Stomach smooth muscle (tissue), 2 donors: ENCODE measurements around the gene SIN3A.

ENCODE experiments used
- H3K27ac ChIP-seq: one replicate; pipeline ENCODE4 v1.7.0; 2013; ENCODE audit warnings: mild to moderate bottlenecking, low read length, inconsistent platforms
- H3K27me3 ChIP-seq, 2 donors: one replicate each; pipeline ENCODE4 v1.7.0; 2013; ENCODE audit warnings: low read length in 2 of 2; ENCODE audit not compliant: insufficient read depth in 2 of 2, control insufficient read depth in 1 of 2
- H3K36me3 ChIP-seq, 2 donors: one replicate each; pipeline ENCODE4 v1.7.0; 2013; ENCODE audit warnings: low read length in 2 of 2; ENCODE audit not compliant: control insufficient read depth in 2 of 2, insufficient read depth in 2 of 2
- H3K4me1 ChIP-seq: one replicate; pipeline ENCODE4 v1.7.0; 2013; ENCODE audit warnings: low read length; ENCODE audit not compliant: control insufficient read depth, insufficient read depth
- H3K4me3 ChIP-seq, 2 donors: one replicate each; pipeline ENCODE4 v1.7.0; 2013; ENCODE audit warnings: low read length in 2 of 2
- H3K9ac ChIP-seq, 2 donors: one replicate each; pipeline ENCODE4 v1.7.0; 2013; ENCODE audit warnings: low read length in 2 of 2, mild to moderate bottlenecking in 1 of 2
- H3K9me3 ChIP-seq, 2 donors: one replicate each; pipeline ENCODE4 v1.7.0; 2013; ENCODE audit warnings: low read length in 2 of 2; ENCODE audit not compliant: control insufficient read depth in 2 of 2
- donor health status: healthy.
- donor health status: Pancreatic carcinoma.

The SIN3A gene

DNA sequence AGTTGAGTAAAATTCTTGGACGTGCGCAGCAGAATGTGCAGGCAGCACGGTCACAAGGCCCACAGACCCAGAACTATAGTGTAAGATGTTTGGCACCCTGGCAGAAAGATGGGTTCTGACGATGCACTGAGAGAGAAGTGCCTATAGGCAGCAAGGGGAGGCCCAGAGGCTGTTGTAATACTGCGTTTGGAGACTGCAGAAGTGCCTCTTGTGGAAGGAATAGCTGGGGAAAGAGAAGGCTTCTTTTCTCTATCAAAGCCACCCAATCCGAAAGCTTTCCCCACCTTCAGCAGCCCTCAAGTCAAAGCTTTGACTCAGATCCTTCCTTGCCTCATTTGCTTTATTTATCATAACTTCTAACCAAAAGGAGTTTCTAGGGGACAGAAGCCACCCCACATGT, 5.2 kb upstream of the SIN3A start:
- H3K27ac ChIP-seq: no peak overlapping the region

DNA sequence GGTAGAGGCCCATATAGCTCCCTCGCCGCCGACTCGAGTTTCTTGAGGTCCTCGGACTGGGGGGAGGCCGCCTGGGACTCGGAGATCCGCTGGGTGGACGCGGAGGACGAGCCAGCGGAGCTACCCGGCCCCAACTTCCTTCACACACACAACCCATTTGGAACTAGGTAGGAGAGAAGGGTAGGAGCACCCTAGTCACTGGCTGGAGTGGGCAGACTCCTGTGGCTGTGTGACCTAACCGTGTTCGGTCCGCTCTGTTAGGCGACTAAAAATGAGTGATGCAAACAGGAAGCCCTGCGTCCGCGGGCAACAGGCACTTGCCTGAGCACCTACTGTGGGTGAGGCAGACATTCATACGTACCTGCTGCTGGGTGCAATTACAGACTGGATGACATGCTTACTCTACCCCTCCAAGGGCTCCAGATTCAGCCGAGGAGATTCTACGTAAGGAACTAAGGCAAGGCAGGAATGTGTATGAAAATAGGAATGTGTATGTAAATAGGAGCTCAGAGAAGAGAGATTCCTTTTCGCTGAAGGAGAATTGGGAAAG, 4.6 kb upstream of the SIN3A start:
- peaks cover 30% of the 10 kb centered on the region for H3K4me1 ChIP-seq
- peak overlapping the region; percentile 90 to 91 for H3K4me3 ChIP-seq

More for the DNA sequence above, 5.2 kb upstream of the SIN3A start:
- Histone ChIP-seq H3K4me3 (peak overlapping the region in 1 of 2 donors; percentile 90), H3K36me3 (no peaks in the 10 kb centered on the region), H3K27me3 (no peaks in the 10 kb centered on the region), H3K4me1 (peaks cover 30% of the 10 kb centered on the region), H3K9me3 (no peaks in the 10 kb centered on the region), H3K9ac (no peak overlapping the region)

DNA sequence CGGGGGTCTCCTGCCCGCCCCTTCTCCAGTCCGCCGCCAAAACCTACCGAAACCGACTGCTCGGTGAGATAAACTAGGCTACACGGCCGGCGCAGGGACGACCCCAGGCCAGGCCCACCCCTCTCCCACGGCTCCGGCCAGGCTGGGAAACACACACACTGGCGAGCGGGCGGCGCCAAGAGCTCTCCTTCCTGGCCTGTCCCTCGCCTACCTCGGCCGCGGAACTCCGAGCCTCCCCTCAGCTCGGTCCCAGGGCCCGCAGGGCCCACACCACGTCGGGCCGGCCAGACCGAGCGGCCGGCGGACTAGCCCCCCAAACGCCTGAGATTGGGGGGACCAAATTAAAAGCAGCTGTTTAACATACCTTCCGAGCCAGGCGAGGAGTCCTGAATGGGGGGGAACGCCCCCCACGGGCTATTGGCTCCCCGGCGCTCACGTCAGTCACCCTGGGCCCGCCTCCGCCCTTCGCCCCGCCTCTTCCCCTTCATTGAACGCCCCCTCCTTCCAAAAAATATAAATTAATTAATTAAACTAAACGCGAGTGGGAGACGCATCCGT, 4.0 kb upstream of the SIN3A start:
- H3K27me3 ChIP-seq: no peaks in the 10 kb centered on the region
- H3K4me1 ChIP-seq: peaks cover 32% of the 10 kb centered on the region
- H3K9ac ChIP-seq: peak overlapping the region; percentile 71 to 90
- no peaks in the 10 kb centered on the region for H3K9me3 ChIP-seq
- no peaks in the 10 kb centered on the region for H3K36me3 ChIP-seq
- peak overlapping the region; percentile 81 for H3K27ac ChIP-seq
- peak overlapping the region; percentile 90 to 91 for H3K4me3 ChIP-seq

More for the DNA sequence above, 4.6 kb upstream of the SIN3A start:
- Histone ChIP-seq H3K36me3 (no peaks in the 10 kb centered on the region), H3K9ac (peak overlapping the region; percentile 71 to 90), H3K27me3 (no peaks in the 10 kb centered on the region), H3K27ac (peak overlapping the region; percentile 81), H3K9me3 (no peaks in the 10 kb centered on the region)

DNA sequence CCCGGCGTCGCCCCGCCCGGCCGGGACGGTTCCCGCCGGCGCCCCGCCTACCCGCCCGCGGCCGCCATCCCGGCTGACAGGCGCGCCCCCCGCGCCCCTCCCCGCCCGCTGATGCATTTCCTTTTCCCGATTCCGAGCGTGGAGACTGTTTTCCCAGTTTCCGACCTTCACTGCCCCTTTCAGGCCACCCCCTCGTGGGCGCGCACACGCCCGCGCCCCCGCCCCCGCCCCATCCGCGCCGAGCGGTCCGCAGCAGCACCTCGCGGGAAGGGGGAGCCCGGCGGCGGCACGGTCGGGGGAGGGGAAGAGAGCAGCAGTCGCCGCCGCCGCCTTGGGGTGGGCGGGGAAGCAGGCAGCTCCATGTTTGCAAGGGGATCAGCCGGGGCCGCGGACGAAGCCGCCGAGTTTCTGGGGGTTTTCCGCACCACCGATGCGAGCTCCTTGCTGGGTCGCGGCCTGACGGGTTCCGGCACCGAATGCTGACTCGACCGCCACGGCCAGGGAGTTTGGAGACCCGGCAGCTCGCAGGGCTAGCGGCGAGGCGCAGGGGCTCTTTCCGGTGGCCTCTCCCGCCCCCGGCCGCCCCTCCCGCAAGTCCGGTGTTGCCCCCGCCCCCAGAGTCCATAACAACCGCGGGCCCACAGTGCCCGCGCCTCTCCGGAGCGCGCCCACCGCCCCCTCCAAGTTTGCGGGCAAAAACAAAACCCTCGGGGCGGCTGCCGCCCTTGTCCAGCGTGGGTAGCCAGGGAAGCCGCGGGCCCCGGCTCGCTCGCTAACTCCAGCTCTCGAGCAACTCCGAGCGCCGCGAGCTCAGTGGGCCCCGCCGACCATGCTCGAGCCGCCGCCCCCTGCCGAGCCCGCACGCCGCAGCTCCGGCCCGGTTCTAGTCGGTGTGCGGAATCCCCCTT, 3.2 kb upstream of the SIN3A start:
- H3K36me3 ChIP-seq: no peaks in the 10 kb centered on the region

DNA sequence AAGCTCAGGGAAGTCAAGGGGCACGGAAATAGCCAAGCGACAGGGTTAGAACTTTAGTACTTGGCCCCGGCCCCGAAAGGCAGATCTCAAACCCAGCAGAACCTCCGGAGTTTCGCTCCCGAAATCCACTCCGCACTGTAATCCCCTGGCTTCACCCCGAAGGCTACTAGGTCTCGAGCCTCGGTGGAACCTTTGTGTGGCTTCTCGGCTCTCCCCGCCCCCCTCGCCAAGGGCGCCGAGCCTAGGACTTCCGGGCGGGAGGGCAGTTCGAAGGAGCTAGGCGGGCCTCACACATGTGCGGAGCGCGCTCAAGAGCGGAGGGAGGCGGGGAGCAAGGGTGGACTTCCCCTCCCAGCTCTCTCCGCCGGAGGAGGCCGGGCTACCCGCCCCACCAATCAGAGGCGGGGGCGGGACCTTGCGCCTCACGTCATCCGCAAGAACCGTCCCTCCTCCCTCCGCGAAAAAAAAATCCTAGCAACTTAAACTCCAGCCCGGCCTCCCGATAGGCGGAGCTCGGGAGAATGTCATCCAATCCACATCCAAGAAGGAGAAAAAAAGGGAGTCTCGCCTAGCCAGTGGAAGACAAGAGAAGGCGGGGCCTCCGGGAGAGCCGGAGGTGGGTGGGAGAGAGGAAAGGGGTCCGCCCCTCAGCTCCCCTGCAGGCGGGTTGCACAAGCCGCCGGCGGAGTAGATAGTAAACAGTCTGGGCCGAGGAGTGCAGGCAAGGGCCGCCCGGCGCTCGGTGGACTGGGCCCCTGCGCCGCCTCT, 2.4 kb upstream of the SIN3A start:
- H3K36me3 ChIP-seq: no peaks in the 10 kb centered on the region
- peak overlapping the region; percentile 75 to 90 for H3K4me3 ChIP-seq
- peaks cover 44% of the 10 kb centered on the region for H3K4me1 ChIP-seq
- peak overlapping the region; percentile 99 for H3K27ac ChIP-seq
- no peaks in the 10 kb centered on the region for H3K9me3 ChIP-seq
- H3K27me3 ChIP-seq: no peaks in the 10 kb centered on the region
- H3K9ac ChIP-seq: peak overlapping the region; percentile 77 to 94

More for the DNA sequence above, 3.2 kb upstream of the SIN3A start:
- Histone ChIP-seq H3K4me1 (peaks cover 39% of the 10 kb centered on the region), H3K9ac (peak overlapping the region; percentile 69 to 71), H3K27ac (peak overlapping the region; percentile 81), H3K9me3 (no peaks in the 10 kb centered on the region), H3K4me3 (peak overlapping the region; percentile 90 to 91), H3K27me3 (no peaks in the 10 kb centered on the region)

DNA sequence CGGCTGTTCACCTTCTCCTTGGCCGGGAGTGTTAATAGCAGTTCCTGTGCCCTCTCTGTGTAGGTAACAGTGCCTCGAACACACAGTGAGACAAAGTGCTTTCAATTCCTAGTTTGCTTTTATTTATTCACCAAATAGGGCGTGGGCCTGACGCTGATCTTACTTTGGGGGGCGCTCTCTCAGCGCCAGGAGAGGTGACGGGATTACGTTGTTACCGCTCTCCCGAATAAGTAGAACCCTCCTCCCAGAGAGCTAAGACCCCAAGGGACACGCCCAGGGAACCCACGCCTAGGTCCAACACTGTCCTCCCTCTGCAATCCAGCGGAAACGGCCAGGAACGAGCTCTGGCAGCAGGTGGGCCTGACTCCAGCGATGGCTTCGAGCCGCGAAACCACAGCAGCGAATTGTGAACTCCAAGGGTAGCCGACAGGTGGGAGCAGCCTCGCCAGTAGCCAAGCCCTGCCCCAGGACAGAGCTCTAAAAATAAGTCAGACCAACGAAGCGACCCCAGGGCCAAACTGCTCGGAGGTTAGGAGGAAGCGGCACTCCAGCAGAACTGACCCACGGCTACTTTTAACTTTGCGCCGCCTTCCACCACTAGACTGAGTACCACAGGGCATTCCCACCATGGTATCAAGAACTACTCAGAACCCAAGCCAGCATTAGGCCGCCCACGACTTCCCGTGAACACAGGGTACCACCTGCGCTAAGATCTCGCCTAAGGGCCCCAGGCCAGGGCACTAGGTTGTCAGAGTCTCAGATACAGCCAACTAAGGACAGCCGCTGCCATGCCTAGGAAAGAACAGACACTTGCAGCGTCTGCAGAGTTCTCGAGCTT, 1.6 kb upstream of the SIN3A start:
- Histone ChIP-seq H3K27me3 (no peaks in the 10 kb centered on the region), H3K9ac (peak overlapping the region; percentile 77 to 94), H3K4me1 (peaks cover 44% of the 10 kb centered on the region), H3K27ac (peak overlapping the region; percentile 99), H3K36me3 (no peaks in the 10 kb centered on the region), H3K4me3 (peak overlapping the region; percentile 75 to 88), H3K9me3 (no peaks in the 10 kb centered on the region)

DNA sequence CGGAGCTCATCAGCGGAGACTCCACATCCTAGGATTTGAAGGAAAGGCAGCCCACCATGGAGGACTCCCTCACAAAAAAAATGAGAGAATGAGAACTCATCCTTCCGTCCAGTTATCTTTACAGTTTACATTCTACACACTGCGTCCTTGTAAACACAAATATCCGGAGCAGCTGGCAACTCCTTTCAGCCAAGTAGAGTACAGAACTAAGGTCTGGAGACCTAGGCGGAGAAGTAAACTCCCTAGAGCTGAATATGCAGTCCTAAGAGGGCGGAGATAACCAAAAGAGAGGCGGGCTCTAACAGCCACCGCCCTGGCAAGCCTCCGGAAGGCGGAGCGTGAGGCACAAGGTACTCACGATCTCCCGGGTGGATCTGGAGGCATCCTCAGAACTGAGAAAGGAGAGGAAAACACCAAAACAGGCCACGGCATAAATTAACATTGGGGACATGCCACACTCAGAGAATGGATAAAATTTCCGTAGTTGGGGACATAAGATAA, 924 bp upstream of the SIN3A start:
- Histone ChIP-seq H3K4me1 (peaks cover 44% of the 10 kb centered on the region), H3K36me3 (peaks cover 0 to 1% of the 10 kb centered on the region in 2 donors), H3K27me3 (no peaks in the 10 kb centered on the region), H3K27ac (peak overlapping the region; percentile 99), H3K4me3 (peak overlapping the region; percentile 75 to 88), H3K9ac (peak overlapping the region; percentile 77 to 94), H3K9me3 (no peaks in the 10 kb centered on the region)

DNA sequence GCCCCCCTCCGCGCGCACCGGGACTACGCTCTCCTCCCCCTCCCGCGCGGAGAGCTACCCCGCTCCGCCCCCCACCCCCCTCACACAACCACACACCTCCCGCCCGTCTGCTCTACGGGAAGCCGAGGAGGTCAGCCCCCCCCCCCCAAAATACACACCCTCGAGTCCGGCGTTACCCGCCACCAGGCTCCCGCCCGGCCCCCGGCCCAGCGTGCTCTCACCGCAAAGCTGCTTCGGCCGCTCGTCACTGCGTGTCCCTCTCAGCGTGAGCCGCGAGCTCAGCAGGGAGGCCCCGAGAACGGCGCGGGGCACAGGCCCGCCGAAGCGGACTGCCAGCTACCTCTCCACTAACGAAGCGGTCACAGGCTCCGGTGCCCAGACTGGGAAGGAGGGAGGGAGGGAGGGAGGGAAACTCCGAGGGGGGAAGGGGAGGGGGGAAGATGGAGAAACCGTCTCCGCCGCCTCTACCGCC, 252 bp downstream of the SIN3A start:
- Histone ChIP-seq H3K27me3 (no peaks in the 10 kb centered on the region), H3K4me1 (peaks cover 41% of the 10 kb centered on the region), H3K4me3 (peak overlapping the region; percentile 71 to 93), H3K36me3 (peaks cover 0 to 2% of the 10 kb centered on the region in 2 donors), H3K9me3 (no peaks in the 10 kb centered on the region), H3K9ac (peak overlapping the region; percentile 80 to 88), H3K27ac (peak overlapping the region; percentile 99)

DNA sequence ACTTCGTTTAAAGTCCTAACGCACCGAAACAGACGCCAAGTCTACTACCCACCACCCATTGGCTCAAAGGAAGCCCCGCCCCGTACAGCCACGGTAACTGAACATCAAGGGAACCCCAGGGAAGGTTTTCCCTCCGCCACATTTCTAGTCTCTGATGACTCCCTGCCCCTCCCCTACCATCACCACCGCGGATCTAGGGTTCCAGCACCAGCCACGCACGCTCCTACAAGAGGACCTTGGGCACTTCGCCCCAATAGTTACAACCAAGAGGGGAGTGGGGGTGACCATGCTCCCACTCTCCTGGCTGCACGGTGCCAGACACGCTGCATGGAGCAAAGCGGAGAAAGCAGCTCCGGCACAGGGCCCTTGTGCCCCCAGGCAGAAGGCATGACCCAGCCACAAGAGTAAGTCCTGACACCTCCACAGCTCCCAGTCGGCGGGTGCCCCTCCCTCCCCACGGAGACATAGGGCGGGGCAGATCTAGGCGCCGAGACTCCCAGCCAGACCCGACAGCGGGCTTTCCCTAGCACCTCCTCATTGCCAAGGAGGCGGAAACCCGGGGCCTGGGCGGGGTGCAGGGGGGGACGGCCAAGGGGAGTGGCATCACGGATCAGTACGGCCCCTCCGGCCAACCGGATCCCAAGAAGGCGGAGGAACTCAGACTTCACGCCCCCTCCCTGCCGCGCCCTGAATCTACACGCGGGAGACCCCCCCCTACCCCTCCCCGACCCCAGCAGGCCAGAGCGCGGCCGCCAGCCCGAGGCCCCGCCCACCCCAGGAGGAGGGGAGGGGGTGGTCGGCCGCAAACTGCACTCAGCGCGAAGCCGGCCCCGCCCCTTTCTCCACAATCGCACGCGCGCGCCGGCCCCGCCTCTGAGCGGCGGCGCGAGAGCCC, 936 bp downstream of the SIN3A start:
- Histone ChIP-seq H3K27ac (peak overlapping the region; percentile 73), H3K27me3 (no peaks in the 10 kb centered on the region), H3K4me1 (peaks cover 39% of the 10 kb centered on the region), H3K9me3 (no peaks in the 10 kb centered on the region), H3K36me3 (peaks cover 0 to 2% of the 10 kb centered on the region in 2 donors), H3K9ac (peak overlapping the region; percentile 29 to 55), H3K4me3 (peak overlapping the region; percentile 80 to 93)
